Spinal cord (tissue), 10 donors: Measurements from ENCODE around the gene GPR132. TPM values are rescaled to one million over a fixed set of nuclear protein-coding genes. Genes with fewer than 3 reads are reported as not detected.
"Not testable (repeated sequence)": the region's sequence is repeated elsewhere in the genome, so short reads cannot be mapped to it uniquely, and the experiment has no call there.

Experiments used
- DNase-seq, 6 donors: peaks; one replicate each; pipeline versions ENCODE4 v3.0.0 to v3.0.0-alpha.2; 2013 to 2015; ENCODE audit warnings: low spot score in 6 of 6, low read depth in 4 of 6
- H3K27ac ChIP-seq: one replicate; pipeline ENCODE4 v1.5.1; 2013; ENCODE audit warnings: low read depth, low read length, control low read depth
- H3K27me3 ChIP-seq: one replicate; pipeline ENCODE4 v1.6.1; 2013; ENCODE audit warnings: low read length; ENCODE audit not compliant: control insufficient read depth, insufficient read depth
- H3K36me3 ChIP-seq: one replicate; pipeline ENCODE4 v1.6.1; 2013; ENCODE audit warnings: low read length; ENCODE audit not compliant: control insufficient read depth, insufficient read depth
- H3K4me1 ChIP-seq: one replicate; pipeline ENCODE4 v1.6.1; 2013; ENCODE audit warnings: low read length; ENCODE audit not compliant: control insufficient read depth, insufficient read depth
- H3K4me3 ChIP-seq: one replicate; pipeline ENCODE4 v1.5.1; 2013; ENCODE audit warnings: low read depth, low read length, control low read depth
- H3K9me3 ChIP-seq: one replicate; pipeline ENCODE4 v1.6.1; 2013; ENCODE audit warnings: low read length; ENCODE audit not compliant: control insufficient read depth, insufficient read depth
- whole genome bisulfite sequencing: methylation state at CpG from one replicate; pipeline ENCODE4 v1.1.5; 2013; ENCODE audit warnings: missing lambda C conversion rate; ENCODE audit not compliant: insufficient coverage; 5-methylcytosine and 5-hydroxymethylcytosine counted together
- long read RNA-seq, 4 donors: transcript quantifications; one replicate each; lab custom pipeline, GENCODE V29; 2026
- polyA plus RNA-seq, 2 donors: library from polyadenylated mRNA; unstranded; fragments of 120-200 nt; gene quantifications; one replicate each; pipeline ENCODE4 v1.2.1, GENCODE V29; 2013; ENCODE audit not compliant: insufficient read length in 2 of 2
- total RNA-seq, 2 donors: library from RNA; depleted of rRNA in 1 of 2; stranded (reverse); fragments of 120-200 nt in 1 of 2; fragments of >200 nt in 1 of 2; gene quantifications; one replicate each; pipeline versions ENCODE4 v1.2.3 to v1.2.4, GENCODE V29; 2013 to 2014
- donor health status: healthy.

Gene GPR132, protein sequence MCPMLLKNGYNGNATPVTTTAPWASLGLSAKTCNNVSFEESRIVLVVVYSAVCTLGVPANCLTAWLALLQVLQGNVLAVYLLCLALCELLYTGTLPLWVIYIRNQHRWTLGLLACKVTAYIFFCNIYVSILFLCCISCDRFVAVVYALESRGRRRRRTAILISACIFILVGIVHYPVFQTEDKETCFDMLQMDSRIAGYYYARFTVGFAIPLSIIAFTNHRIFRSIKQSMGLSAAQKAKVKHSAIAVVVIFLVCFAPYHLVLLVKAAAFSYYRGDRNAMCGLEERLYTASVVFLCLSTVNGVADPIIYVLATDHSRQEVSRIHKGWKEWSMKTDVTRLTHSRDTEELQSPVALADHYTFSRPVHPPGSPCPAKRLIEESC
- total RNA-seq, result 1 to 10 TPM in 1 of 2 donors, under 1 TPM in 1; 0.69 to 1.3 TPM
- polyA plus RNA-seq, result 1 to 10 TPM in 1 of 2 donors, under 1 TPM in 1; 0.84 to 1.4 TPM
- long read RNA-seq, donor 1, result 0 reads
- long read RNA-seq, donor 2, result 0 reads
- long read RNA-seq, donor 3, result 0 reads
- long read RNA-seq, donor 4, result 0 reads

GRCh38 chr14:105065280-105066228 lies at the start of gene GPR132:
Gene GPR132 (minus strand): TSS chr14:105065430. CDS start chr14:105055420, 10,010 bp downstream.
- H3K4me3 ChIP-seq, result no peak within 1 kb of the TSS
- no peaks in the 10 kb centered on the region for H3K9me3 ChIP-seq
- no peaks in the 10 kb centered on the region for H3K27me3 ChIP-seq
- no peaks in the 10 kb centered on the region for H3K36me3 ChIP-seq
- peaks cover 21% of the 10 kb centered on the region for H3K4me1 ChIP-seq
- DNase-seq, result no peak
- H3K27ac ChIP-seq, result no peak within 1 kb of the TSS
- WGBS, result 81% methylated on average over 15 of the region's 22 CpGs

DNA sequence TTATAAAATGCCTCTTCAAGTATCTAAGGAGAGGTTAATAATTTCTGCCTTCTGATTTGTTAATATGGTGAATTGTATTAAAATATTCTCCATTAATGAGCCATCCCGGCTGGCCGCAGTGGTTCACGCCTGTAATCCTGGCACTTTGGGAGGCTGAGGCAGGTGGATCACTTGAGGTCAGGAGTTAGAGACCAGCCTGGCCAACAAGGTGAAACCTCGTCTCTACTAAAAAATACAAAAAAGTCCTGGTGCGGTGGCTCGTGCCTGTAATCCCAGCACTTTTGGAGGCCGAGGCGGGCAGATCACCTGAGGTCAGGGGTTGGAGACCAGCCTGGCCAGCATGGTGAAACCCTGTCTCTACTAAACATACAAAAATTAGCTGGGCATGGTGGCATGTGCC lies 44.0 kb upstream of the GPR132 start:
- not testable (repeated sequence) for DNase-seq, H3K4me3 ChIP-seq, H3K27me3 ChIP-seq, H3K36me3 ChIP-seq, H3K27ac ChIP-seq, H3K9me3 ChIP-seq, H3K4me1 ChIP-seq
- 92% methylated on average over 8 of the region's 8 CpGs for WGBS

DNA sequence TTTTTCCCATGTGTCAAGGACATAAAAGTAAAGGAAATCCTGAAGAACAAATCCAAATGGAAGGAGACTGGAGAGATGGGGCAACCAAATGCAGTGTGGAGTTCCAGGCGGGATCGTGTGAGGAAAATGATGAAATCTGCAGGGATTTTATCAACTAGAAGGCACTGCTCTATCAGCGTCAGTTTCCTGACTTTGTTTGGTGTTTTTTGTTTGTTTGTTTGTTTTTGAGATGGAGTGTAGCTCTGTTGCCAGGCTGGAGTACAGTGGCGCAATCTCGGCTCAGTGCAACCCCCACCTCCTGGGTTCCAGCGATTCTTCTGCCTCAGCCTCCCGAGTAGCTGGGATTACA lies 43.3 kb upstream of the GPR132 start:
- DNase-seq, result no peak
- no peak overlapping the region for H3K4me3 ChIP-seq
- no peaks in the 10 kb centered on the region for H3K36me3 ChIP-seq
- WGBS, result 86% methylated on average over 7 of the region's 7 CpGs
- no peaks in the 10 kb centered on the region for H3K27me3 ChIP-seq
- H3K9me3 ChIP-seq, result no peaks in the 10 kb centered on the region
- no peaks in the 10 kb centered on the region for H3K4me1 ChIP-seq
- H3K27ac ChIP-seq, result no peak overlapping the region

GRCh38 chr14:105107781-105108515 lies 42.7 kb upstream of the GPR132 start:
- Histone ChIP-seq H3K4me3 (no peak overlapping the region), H3K27me3 (no peaks in the 10 kb centered on the region), H3K9me3 (no peaks in the 10 kb centered on the region), H3K36me3 (no peaks in the 10 kb centered on the region), H3K4me1 (no peaks in the 10 kb centered on the region), H3K27ac (no peak overlapping the region)
- WGBS, result 95% methylated on average over 3 of the region's 9 CpGs
- no peak for DNase-seq

- no peaks in the 10 kb centered on the region for H3K4me1 ChIP-seq
- H3K9me3 ChIP-seq, result no peaks in the 10 kb centered on the region
- H3K27ac ChIP-seq, result no peak overlapping the region
- H3K27me3 ChIP-seq, result no peaks in the 10 kb centered on the region
- DNase-seq, result no peak
- 85% methylated on average over 6 of the region's 7 CpGs for WGBS
- no peaks in the 10 kb centered on the region for H3K36me3 ChIP-seq
- H3K4me3 ChIP-seq, result no peak overlapping the region
These were observed 42.1 kb upstream of the GPR132 start for GRCh38 chr14:105107351-105107750.

DNA sequence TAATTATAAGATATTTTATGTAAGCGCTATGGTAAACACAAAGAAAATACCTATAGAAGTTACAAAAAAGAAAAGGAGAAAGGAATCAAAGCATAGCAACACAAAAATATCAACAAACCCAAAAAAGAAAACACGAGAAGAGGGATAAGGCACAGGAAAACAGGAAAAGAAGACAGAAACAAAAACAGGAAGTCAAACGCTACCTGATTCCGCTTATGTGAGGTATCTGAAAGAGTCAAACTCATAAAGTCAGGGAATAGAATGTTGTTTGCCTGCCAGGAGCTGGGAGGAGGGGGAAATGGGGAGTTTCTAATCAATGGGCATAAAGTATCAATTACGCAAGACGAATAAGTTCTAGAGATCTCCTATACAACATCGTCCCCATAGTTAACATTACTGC lies 39.9 kb upstream of the GPR132 start:
- no peak overlapping the region for H3K27ac ChIP-seq
- WGBS, result 88% methylated on average over 2 of the region's 7 CpGs
- no peak overlapping the region for H3K4me3 ChIP-seq
- H3K4me1 ChIP-seq, result no peaks in the 10 kb centered on the region
- H3K27me3 ChIP-seq, result no peaks in the 10 kb centered on the region
- H3K36me3 ChIP-seq, result no peaks in the 10 kb centered on the region
- DNase-seq, result no peak
- no peaks in the 10 kb centered on the region for H3K9me3 ChIP-seq

DNA sequence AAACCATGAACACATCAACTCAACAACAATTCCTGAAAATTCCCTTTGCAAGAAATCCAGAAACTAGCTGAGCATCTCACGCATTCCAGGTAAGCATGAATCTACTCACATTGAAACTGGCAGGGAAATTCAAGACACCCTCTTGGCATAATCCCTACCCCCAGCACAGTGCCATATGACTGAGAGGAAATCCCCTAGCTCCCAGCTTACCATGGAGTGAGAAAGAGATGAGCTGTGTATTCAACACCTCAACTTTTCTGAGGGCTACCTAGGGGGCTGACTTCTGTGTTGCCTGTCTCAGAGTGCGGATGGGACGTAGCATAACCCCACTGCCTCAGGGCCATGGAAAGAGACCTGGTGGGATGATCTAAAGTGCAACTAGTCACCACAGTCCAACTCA lies 37.7 kb upstream of the GPR132 start:
- 95% methylated on average over 3 of the region's 3 CpGs for WGBS
- no peak overlapping the region for H3K4me3 ChIP-seq
- no peaks in the 10 kb centered on the region for H3K27me3 ChIP-seq
- H3K36me3 ChIP-seq, result peaks cover under 1% of the 10 kb centered on the region
- H3K27ac ChIP-seq, result no peak overlapping the region
- no peak for DNase-seq
- no peaks in the 10 kb centered on the region for H3K4me1 ChIP-seq
- H3K9me3 ChIP-seq, result no peaks in the 10 kb centered on the region

DNA sequence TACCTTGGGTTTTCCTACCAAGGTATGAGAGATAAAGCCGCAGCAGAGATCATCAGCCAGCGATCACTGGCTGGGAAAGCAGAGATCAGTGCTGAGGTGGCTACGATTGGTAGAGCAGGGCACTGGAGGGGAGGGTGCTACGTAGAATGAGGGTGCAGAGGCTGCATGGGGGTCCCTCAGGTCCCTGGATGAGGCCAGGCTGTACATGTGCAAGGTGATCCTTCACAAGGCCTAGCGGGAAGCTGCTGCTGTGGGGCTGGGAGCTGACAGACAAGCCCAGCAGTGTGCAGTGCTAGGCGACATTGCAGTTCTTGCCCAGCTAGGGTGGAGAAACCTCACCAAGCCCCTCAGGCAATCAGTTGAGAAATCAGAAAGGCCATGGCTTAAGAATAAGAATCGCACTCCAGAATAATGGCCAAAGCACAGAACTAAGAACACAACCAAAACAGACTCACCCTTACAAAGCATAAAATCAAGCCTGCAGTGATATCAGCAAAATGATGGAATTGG lies 37.2 kb upstream of the GPR132 start:
- H3K36me3 ChIP-seq, result peaks cover 3% of the 10 kb centered on the region
- H3K9me3 ChIP-seq, result no peaks in the 10 kb centered on the region
- WGBS, result 82% methylated on average over 6 of the region's 7 CpGs
- H3K4me1 ChIP-seq, result no peaks in the 10 kb centered on the region
- DNase-seq, result no peak
- H3K27me3 ChIP-seq, result no peaks in the 10 kb centered on the region
- H3K27ac ChIP-seq, result no peak overlapping the region
- no peak overlapping the region for H3K4me3 ChIP-seq

- no peak for DNase-seq
- Histone ChIP-seq H3K27ac (no peak overlapping the region), H3K4me1 (no peaks in the 10 kb centered on the region), H3K27me3 (no peaks in the 10 kb centered on the region), H3K36me3 (peaks cover 13% of the 10 kb centered on the region), H3K9me3 (no peaks in the 10 kb centered on the region), H3K4me3 (no peak overlapping the region)
- 50% methylated on average over 1 of the region's 4 CpGs for WGBS
These were observed 35.7 kb upstream of the GPR132 start for GRCh38 chr14:105100910-105101309.
